OCI-LY3 (cell line): ENCODE results near the gene TMEM270.

Source experiments
- H2AFZ ChIP-seq: fragments of 200-600, 300-600 bp; shearing (Covaris generic); 2 replicates; pipeline ENCODE4 v1.6.0; 2014; ENCODE audit warnings: antibody characterized with exemption, low read depth, low read length
- H3K27ac ChIP-seq: fragments of 200-600, 300-600 bp; sonication (generic); 2 replicates; pipeline ENCODE4 v1.5.1; 2014; ENCODE audit warnings: mild to moderate bottlenecking, low read length, moderate library complexity, mixed read lengths
- H3K27me3 ChIP-seq: fragments of 200-600, 300-600 bp; sonication (generic); 2 replicates; pipeline ENCODE4 v1.6.1; 2014; ENCODE audit warnings: low read depth, low read length, mixed read lengths
- H3K36me3 ChIP-seq: fragments of 200-600, 300-600 bp; sonication (generic); replicated peaks from 2 replicates; pipeline ENCODE3; 2014; ENCODE audit warnings: low read depth, low read length, mixed read lengths
- H3K4me1 ChIP-seq: fragments of 300-600, 200-600 bp; sonication (generic); 2 replicates; pipeline ENCODE4 v1.6.1; 2014; ENCODE audit warnings: low read length, mixed read lengths
- H3K4me2 ChIP-seq: fragments of 200-600, 300-600 bp; sonication (generic); 2 replicates; pipeline ENCODE4 v1.6.1; 2014; ENCODE audit warnings: low read length, mixed read lengths
- H3K4me3 ChIP-seq: fragments of 300-600, 200-600 bp; sonication (generic); 2 replicates; pipeline ENCODE4 v1.5.1; 2014; ENCODE audit warnings: antibody characterized with exemption, mild to moderate bottlenecking, low read length, moderate library complexity
- H3K79me2 ChIP-seq: fragments of 300-600, 200-600 bp; shearing (Covaris generic); 2 replicates; pipeline ENCODE4 v1.6.1; 2014; ENCODE audit warnings: mild to moderate bottlenecking, low read length, mixed read lengths
- H3K9ac ChIP-seq: fragments of 300-600, 200-600 bp; shearing (Covaris generic); 2 replicates; pipeline ENCODE4 v1.6.0; 2014; ENCODE audit warnings: mild to moderate bottlenecking, low read length, moderate library complexity
- H3K9me3 ChIP-seq: fragments of 200-600, 300-600 bp; shearing (Covaris generic); 2 replicates; pipeline ENCODE4 v1.6.1; 2014; ENCODE audit warnings: low read length, mixed read lengths; ENCODE audit not compliant: insufficient read depth
- H4K20me1 ChIP-seq: fragments of 200-600, 300-600 bp; sonication (generic); 2 replicates; pipeline ENCODE4 v1.6.1; 2016; ENCODE audit warnings: low read length, mixed read lengths; ENCODE audit not compliant: insufficient read depth
- EZH2phosphoT487 ChIP-seq: fragments of 200-600 bp; shearing (Covaris generic); IDR thresholded peaks from 2 replicates; pipeline ENCODE4 v1.6.1; 2018; ENCODE audit warnings: antibody characterized with exemption, mixed run types, low read depth
- TF ChIP-seq, protein P1 (sequence below): fragments of 200-600, 300-600 bp; sonication (generic); IDR thresholded peaks from 2 replicates; pipeline ENCODE4 v1.5.1; 2014; ENCODE audit warnings: antibody characterized with exemption, low read length, low read depth

TMEM270 gene

DNA sequence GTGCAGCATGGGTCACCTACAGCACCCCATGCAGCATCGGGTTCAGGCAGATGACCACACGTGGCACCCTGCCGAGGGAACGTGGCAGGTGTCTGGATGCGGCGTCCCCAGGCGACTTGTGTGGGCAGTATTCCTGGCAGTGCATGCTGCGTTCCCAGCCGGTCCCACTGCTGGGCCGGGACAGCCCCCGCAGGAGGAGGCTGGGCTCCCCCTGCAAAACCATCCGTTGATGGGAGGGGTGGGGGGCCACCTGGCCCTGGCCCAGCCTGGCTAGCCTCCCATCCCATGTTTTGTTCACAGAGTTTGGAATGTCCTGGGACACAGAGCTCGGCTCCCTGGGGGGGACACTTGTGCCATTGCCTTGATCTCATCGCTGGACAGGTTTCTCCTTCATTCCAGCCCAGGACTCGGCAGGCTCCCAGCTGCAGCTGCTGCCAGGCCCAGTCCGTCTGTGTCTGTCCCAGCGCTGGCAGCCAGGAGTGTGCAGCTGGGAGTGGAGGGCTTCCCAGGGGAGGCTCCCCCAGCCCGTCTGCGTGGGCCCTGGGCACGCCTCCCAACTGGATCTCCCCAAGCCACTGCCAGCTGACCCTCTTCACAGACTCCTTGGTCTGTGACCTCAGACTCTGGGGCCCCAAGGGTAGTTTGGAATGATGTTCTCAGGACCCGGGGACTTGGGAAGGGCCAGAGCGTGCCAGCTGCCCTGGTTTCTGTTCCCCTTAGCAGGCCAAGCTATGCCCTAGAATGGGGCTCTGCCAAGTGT lies 32.6 kb downstream of the TMEM270 start:
- H3K4me3 ChIP-seq: no peak overlapping the region
- no peaks in the 10 kb centered on the region for H3K27me3 ChIP-seq
- H3K79me2 ChIP-seq: no peaks in the 10 kb centered on the region
- H2AFZ ChIP-seq: no peak overlapping the region
- peak overlapping the region; percentile 40; the same call in 1 of the 2 replicates for H3K4me2 ChIP-seq
- no peaks in the 10 kb centered on the region for H3K36me3 ChIP-seq
- H3K4me1 ChIP-seq: peaks cover 33% of the 10 kb centered on the region
- H3K27ac ChIP-seq: no peak overlapping the region
- 0 out of 2 replicates have a peak, but pooled peaks cover 5% of the 10 kb centered on the region for H3K9me3 ChIP-seq
- no peaks in the 10 kb centered on the region for H4K20me1 ChIP-seq
- TF ChIP-seq, protein P1, sequence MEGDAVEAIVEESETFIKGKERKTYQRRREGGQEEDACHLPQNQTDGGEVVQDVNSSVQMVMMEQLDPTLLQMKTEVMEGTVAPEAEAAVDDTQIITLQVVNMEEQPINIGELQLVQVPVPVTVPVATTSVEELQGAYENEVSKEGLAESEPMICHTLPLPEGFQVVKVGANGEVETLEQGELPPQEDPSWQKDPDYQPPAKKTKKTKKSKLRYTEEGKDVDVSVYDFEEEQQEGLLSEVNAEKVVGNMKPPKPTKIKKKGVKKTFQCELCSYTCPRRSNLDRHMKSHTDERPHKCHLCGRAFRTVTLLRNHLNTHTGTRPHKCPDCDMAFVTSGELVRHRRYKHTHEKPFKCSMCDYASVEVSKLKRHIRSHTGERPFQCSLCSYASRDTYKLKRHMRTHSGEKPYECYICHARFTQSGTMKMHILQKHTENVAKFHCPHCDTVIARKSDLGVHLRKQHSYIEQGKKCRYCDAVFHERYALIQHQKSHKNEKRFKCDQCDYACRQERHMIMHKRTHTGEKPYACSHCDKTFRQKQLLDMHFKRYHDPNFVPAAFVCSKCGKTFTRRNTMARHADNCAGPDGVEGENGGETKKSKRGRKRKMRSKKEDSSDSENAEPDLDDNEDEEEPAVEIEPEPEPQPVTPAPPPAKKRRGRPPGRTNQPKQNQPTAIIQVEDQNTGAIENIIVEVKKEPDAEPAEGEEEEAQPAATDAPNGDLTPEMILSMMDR: no peak
- TF ChIP-seq EZH2phosphoT487: no peak
- no peak overlapping the region for H3K9ac ChIP-seq

DNA sequence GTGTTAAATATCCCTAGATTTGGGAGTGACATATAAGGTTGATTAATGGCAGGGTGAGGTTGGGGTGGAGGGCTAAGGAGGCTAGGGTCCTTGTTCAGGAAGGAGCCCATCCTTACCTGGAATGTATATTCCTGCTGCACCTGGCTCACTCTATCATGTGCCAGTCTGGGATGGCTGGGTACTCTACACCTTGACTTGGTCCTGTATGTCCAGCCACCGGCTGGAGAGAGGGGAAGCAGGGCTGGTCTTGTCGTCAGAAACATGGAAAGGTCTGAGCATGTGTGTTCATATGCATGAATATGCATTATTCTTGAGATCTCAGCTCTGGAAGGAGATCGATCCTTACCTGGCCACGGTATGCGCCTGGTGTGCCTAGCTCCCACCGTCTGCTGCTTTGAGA lies 33.2 kb downstream of the TMEM270 start:
- no peak for TF ChIP-seq EZH2phosphoT487
- TF ChIP-seq, protein P1: no peak
- Histone ChIP-seq H3K9me3 (0 out of 2 replicates have a peak, but pooled peaks cover 5% of the 10 kb centered on the region), H3K36me3 (no peaks in the 10 kb centered on the region), H2AFZ (no peak overlapping the region), H3K4me2 (peak overlapping the region; percentile 40; the same call in 1 of the 2 replicates), H3K9ac (no peak overlapping the region), H3K4me3 (no peak overlapping the region), H3K79me2 (no peaks in the 10 kb centered on the region), H3K27ac (no peak overlapping the region), H3K27me3 (no peaks in the 10 kb centered on the region), H4K20me1 (no peaks in the 10 kb centered on the region), H3K4me1 (peaks cover 33% of the 10 kb centered on the region)

DNA sequence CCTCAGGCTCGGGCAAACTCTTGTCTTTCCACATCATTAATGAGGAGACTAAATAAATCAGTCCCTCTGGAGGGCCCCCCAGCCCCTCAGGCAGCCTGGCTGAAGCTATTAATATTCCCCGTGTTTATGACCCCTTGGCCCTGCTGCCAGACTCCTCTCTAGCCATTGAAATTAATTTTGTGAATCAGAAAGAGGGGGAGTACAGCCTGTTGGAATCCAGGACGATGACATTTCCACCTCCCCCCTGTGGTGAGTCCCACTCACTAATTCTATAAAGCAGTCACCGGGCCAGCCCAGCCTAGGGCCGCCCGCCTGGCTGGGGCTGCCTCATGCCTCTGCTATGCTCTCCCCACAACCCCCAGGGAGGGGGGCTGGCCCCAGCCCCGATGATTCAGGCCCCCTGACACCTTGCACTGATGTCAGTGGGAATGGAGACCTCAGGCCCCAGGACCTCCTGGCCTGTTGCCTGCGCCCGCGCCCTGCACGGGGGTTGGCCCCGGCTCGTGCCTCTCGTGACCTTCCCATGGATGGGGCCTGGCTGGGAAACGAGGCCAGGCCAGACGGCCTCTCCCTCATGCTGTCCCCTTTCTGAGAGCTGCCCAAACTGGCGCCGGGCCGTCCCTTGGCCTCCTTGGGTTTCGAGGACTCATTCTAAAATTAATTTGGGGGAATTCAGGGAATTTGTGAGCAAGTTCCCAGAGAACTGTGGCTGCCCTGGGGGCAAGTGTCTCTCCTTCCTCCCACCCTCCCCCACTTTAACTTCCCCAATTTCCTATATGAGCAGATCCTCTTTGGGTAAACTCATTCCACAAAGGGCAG lies 34.0 kb downstream of the TMEM270 start:
- no peak overlapping the region for H3K4me3 ChIP-seq
- H3K4me1 ChIP-seq: peaks cover 36% of the 10 kb centered on the region
- no peak overlapping the region for H2AFZ ChIP-seq
- TF ChIP-seq, protein P1: no peak
- TF ChIP-seq EZH2phosphoT487: no peak
- H3K79me2 ChIP-seq: no peaks in the 10 kb centered on the region
- H3K9ac ChIP-seq: no peak overlapping the region
- H3K27me3 ChIP-seq: no peaks in the 10 kb centered on the region
- H4K20me1 ChIP-seq: no peaks in the 10 kb centered on the region
- H3K36me3 ChIP-seq: no peaks in the 10 kb centered on the region
- no peak overlapping the region for H3K27ac ChIP-seq
- 0 out of 2 replicates have a peak, but pooled peaks cover 5% of the 10 kb centered on the region for H3K9me3 ChIP-seq
- no peak overlapping the region for H3K4me2 ChIP-seq

DNA sequence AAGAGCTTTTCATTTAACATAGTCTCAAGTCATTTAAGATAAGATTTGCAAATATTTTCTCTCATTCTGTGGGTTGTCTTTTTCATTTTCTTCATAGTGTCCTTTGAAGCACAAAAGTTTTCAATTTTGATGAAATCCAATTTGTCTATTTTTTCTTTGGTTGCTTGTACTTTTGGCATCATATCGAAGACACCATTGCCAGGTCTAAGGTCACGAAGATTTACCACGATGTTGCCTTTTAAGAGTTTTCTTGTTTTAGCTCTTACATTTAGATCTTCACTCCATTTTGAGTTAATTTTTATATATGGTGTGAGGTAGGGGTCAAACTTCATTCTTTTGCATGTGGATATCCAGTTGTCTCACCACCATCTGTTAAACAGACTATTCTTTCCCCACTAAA lies 34.7 kb downstream of the TMEM270 start:
- H3K27ac ChIP-seq: no peak overlapping the region
- H4K20me1 ChIP-seq: no peaks in the 10 kb centered on the region
- no peak overlapping the region for H2AFZ ChIP-seq
- H3K9me3 ChIP-seq: 0 out of 2 replicates have a peak, but pooled peaks cover 5% of the 10 kb centered on the region
- H3K27me3 ChIP-seq: no peaks in the 10 kb centered on the region
- H3K79me2 ChIP-seq: no peaks in the 10 kb centered on the region
- no peak overlapping the region for H3K4me3 ChIP-seq
- H3K9ac ChIP-seq: no peak overlapping the region
- H3K4me1 ChIP-seq: peaks cover 43% of the 10 kb centered on the region
- TF ChIP-seq EZH2phosphoT487: no peak
- TF ChIP-seq, protein P1: no peak
- H3K36me3 ChIP-seq: no peaks in the 10 kb centered on the region
- H3K4me2 ChIP-seq: no peak overlapping the region
